HG03469 (cell line): ENCODE data around the gene RDH5.

Experiments
- ATAC-seq: cut with Tn5 transposase; IDR thresholded peaks from one replicate; pipeline ENCODE4 v1.9.1; 2021; ENCODE audit warnings: mild to moderate bottlenecking, moderate library complexity, moderate number of reproducible peaks; ENCODE audit not compliant: unreplicated experiment

RDH5 gene

GRCh38 chr12:55695349-55695748 lies 24.8 kb upstream of the RDH5 start:
- no peak for ATAC-seq

- ATAC-seq, result no peak
Observed at GRCh38 chr12:55696141-55696540, 24.1 kb upstream of the RDH5 start.

- ATAC-seq, result no peak
Observed at GRCh38 chr12:55696796-55697462, 23.3 kb upstream of the RDH5 start.

- ATAC-seq, result no peak
Observed at GRCh38 chr12:55697686-55698085, 22.5 kb upstream of the RDH5 start.

- ATAC-seq, result no peak
Observed at GRCh38 chr12:55698241-55698955, 21.8 kb upstream of the RDH5 start.

GRCh38 chr12:55698965-55699364 lies 21.2 kb upstream of the RDH5 start:
- no peak for ATAC-seq

- ATAC-seq, result no peak
Observed at GRCh38 chr12:55699471-55700055, 20.6 kb upstream of the RDH5 start.

GRCh38 chr12:55700255-55701018 lies 19.8 kb upstream of the RDH5 start:
- no peak for ATAC-seq

- no peak for ATAC-seq
Observed at GRCh38 chr12:55702861-55703260, 17.3 kb upstream of the RDH5 start.

GRCh38 chr12:55703288-55703687 lies 16.9 kb upstream of the RDH5 start:
- ATAC-seq, result no peak

- ATAC-seq, result no peak
Observed at GRCh38 chr12:55703901-55704761, 16.1 kb upstream of the RDH5 start.

GRCh38 chr12:55704824-55705718 lies 15.1 kb upstream of the RDH5 start:
- ATAC-seq, result no peak

- ATAC-seq, result no peak
Observed at GRCh38 chr12:55705782-55706402, 14.3 kb upstream of the RDH5 start.

GRCh38 chr12:55706568-55707218 lies 13.5 kb upstream of the RDH5 start:
- no peak for ATAC-seq

- ATAC-seq, result no peak
Observed at GRCh38 chr12:55707219-55707671, 12.9 kb upstream of the RDH5 start.

GRCh38 chr12:55707841-55708694 lies 12.1 kb upstream of the RDH5 start, which contains the start of gene ITGA7:
Gene ITGA7, minus strand, starts transcription at chr12:55707904. Its CDS starts 222 bp downstream, at chr12:55707682.
- no peak for ATAC-seq

- no peak for ATAC-seq
Observed at GRCh38 chr12:55708695-55709233, 11.4 kb upstream of the RDH5 start.
